ENCODE results near the gene PPP2R2C. TPM values are rescaled to one million over a fixed set of nuclear protein-coding genes. Genes with fewer than 3 reads are reported as not detected.

Gene PPP2R2C
- total RNA-seq, 1 donor, result under 0.01 TPM

- H3K79me2 ChIP-seq (ENCODE audit: insufficient read depth, low read length), result no peaks in the 10 kb centered on the region
- H3K36me3 ChIP-seq (ENCODE audit: insufficient read depth, low read length), result no peaks in the 10 kb centered on the region
- H2AFZ ChIP-seq (ENCODE audit: low read length), result no peak overlapping the region
- no peak overlapping the region for H3K4me2 ChIP-seq (ENCODE audit: insufficient read depth, low read length)
- TF ChIP-seq CTCF (IDR thresholded peaks at IDR 0.05; ENCODE audit: extremely low read depth, low read depth, low read length), result no peak
- no peaks in the 10 kb centered on the region for H3K9me3 ChIP-seq (ENCODE audit: low read depth, low read length)
- peaks cover 7% of the 10 kb centered on the region for H3K27me3 ChIP-seq (ENCODE audit: insufficient read depth, low read length)
- no peaks in the 10 kb centered on the region for H4K20me1 ChIP-seq (ENCODE audit: insufficient read depth, low read length)
- DNase-seq (ENCODE audit: insufficient read length, low spot score, missing footprints), result no peak
- peaks cover 12% of the 10 kb centered on the region for H3K4me1 ChIP-seq (ENCODE audit: insufficient read depth, low read length)
- H3K27ac ChIP-seq (ENCODE audit: low read depth, low read length), result no peak overlapping the region
- H3K4me3 ChIP-seq (ENCODE audit: insufficient read depth, low read length), result no peak overlapping the region
Observed at GRCh38 chr4:6347511-6348045, 124.8 kb downstream of the PPP2R2C start.

GRCh38 chr4:6346373-6347110 is 125.9 kb downstream of the PPP2R2C start:
- H2AFZ ChIP-seq (ENCODE audit: low read length), result no peak overlapping the region
- H3K27me3 ChIP-seq (ENCODE audit: insufficient read depth, low read length), result peaks cover 7% of the 10 kb centered on the region
- H3K36me3 ChIP-seq (ENCODE audit: insufficient read depth, low read length), result no peaks in the 10 kb centered on the region
- peaks cover 12% of the 10 kb centered on the region for H3K4me1 ChIP-seq (ENCODE audit: insufficient read depth, low read length)
- H3K9me3 ChIP-seq (ENCODE audit: low read depth, low read length), result no peaks in the 10 kb centered on the region
- no peak overlapping the region for H3K27ac ChIP-seq (ENCODE audit: low read depth, low read length)
- TF ChIP-seq CTCF (IDR thresholded peaks at IDR 0.05; ENCODE audit: extremely low read depth, low read depth, low read length), result no peak
- H4K20me1 ChIP-seq (ENCODE audit: insufficient read depth, low read length), result no peaks in the 10 kb centered on the region
- DNase-seq (ENCODE audit: insufficient read length, low spot score, missing footprints), result peak; percentile 55
- no peaks in the 10 kb centered on the region for H3K79me2 ChIP-seq (ENCODE audit: insufficient read depth, low read length)
- H3K4me2 ChIP-seq (ENCODE audit: insufficient read depth, low read length), result no peak overlapping the region
- H3K4me3 ChIP-seq (ENCODE audit: insufficient read depth, low read length), result no peak overlapping the region

GRCh38 chr4:6345866-6346265 is 126.5 kb downstream of the PPP2R2C start:
- no peak overlapping the region for H3K27ac ChIP-seq (ENCODE audit: low read depth, low read length)
- no peaks in the 10 kb centered on the region for H3K36me3 ChIP-seq (ENCODE audit: insufficient read depth, low read length)
- no peak for TF ChIP-seq CTCF (IDR thresholded peaks at IDR 0.05; ENCODE audit: extremely low read depth, low read depth, low read length)
- H3K4me1 ChIP-seq (ENCODE audit: insufficient read depth, low read length), result peaks cover 12% of the 10 kb centered on the region
- H3K27me3 ChIP-seq (ENCODE audit: insufficient read depth, low read length), result peaks cover 7% of the 10 kb centered on the region
- no peaks in the 10 kb centered on the region for H3K9me3 ChIP-seq (ENCODE audit: low read depth, low read length)
- DNase-seq (ENCODE audit: insufficient read length, low spot score, missing footprints), result peak; percentile 63
- no peaks in the 10 kb centered on the region for H4K20me1 ChIP-seq (ENCODE audit: insufficient read depth, low read length)
- no peak overlapping the region for H3K4me2 ChIP-seq (ENCODE audit: insufficient read depth, low read length)
- H3K4me3 ChIP-seq (ENCODE audit: insufficient read depth, low read length), result no peak overlapping the region
- H2AFZ ChIP-seq (ENCODE audit: low read length), result no peak overlapping the region
- H3K79me2 ChIP-seq (ENCODE audit: insufficient read depth, low read length), result no peaks in the 10 kb centered on the region

GRCh38 chr4:6345096-6345830 is 127.2 kb downstream of the PPP2R2C start:
- Histone ChIP-seq H3K9me3 (ENCODE audit: low read depth, low read length) (no peaks in the 10 kb centered on the region), H4K20me1 (ENCODE audit: insufficient read depth, low read length) (no peaks in the 10 kb centered on the region), H3K27me3 (ENCODE audit: insufficient read depth, low read length) (peaks cover 7% of the 10 kb centered on the region), H3K79me2 (ENCODE audit: insufficient read depth, low read length) (no peaks in the 10 kb centered on the region), H3K4me1 (ENCODE audit: insufficient read depth, low read length) (peaks cover 12% of the 10 kb centered on the region), H3K36me3 (ENCODE audit: insufficient read depth, low read length) (no peaks in the 10 kb centered on the region), H2AFZ (ENCODE audit: low read length) (no peak overlapping the region), H3K4me3 (ENCODE audit: insufficient read depth, low read length) (no peak overlapping the region), H3K27ac (ENCODE audit: low read depth, low read length) (peak overlapping the region; percentile 75), H3K4me2 (ENCODE audit: insufficient read depth, low read length) (no peak overlapping the region)
- no peak for TF ChIP-seq CTCF (IDR thresholded peaks at IDR 0.05; ENCODE audit: extremely low read depth, low read depth, low read length)
- no peak for DNase-seq (ENCODE audit: insufficient read length, low spot score, missing footprints)

Data from osteoblast (primary cell).